HEK293 (cell line): ENCODE measurements around the gene BCR.

Experiments used
- CTCF ChIP-seq: fragments of 450-650 bp; formaldehyde crosslinking; IDR thresholded peaks from 2 replicates; pipeline ENCODE4 v1.5.1; 2016; ENCODE audit warnings: missing biosample characterization, missing genetic modification characterization
- REST ChIP-seq: fragments of 450-650 bp; formaldehyde crosslinking; IDR thresholded peaks from 2 replicates; pipeline ENCODE4 v1.5.1; 2016; ENCODE audit warnings: missing biosample characterization, missing genetic modification characterization
- ZBTB17 ChIP-seq: fragments of 450-650 bp; formaldehyde crosslinking; IDR thresholded peaks from 2 replicates; pipeline ENCODE4 v1.5.1; 2016; ENCODE audit warnings: missing biosample characterization, missing genetic modification characterization
- ZNF121 ChIP-seq: fragments of 450-650 bp; formaldehyde crosslinking; IDR thresholded peaks from 2 replicates; pipeline ENCODE4 v1.5.1; 2016; ENCODE audit warnings: missing biosample characterization, missing genetic modification characterization
- ZNF274 ChIP-seq, 2 experiments: fragments of 200-500 bp in 1 of 2; fragments of 450-650 bp in 1 of 2; sonication (Bioruptor generic) in 1 of 2; formaldehyde crosslinking in 1 of 2; IDR thresholded peaks; 2 replicates each; pipeline versions ENCODE4 v1.5.1 to v1.6.1; 2014 to 2016; ENCODE audit warnings: borderline replicate concordance in 1 of 2, inconsistent platforms in 1 of 2, low read length in 1 of 2, missing biosample characterization in 1 of 2, missing genetic modification characterization in 1 of 2
- ZNF473 ChIP-seq: fragments of 450-650 bp; formaldehyde crosslinking; IDR thresholded peaks from 2 replicates; pipeline ENCODE4 v1.5.1; 2017; ENCODE audit warnings: missing biosample characterization, missing genetic modification characterization
- ZNF529 ChIP-seq: fragments of 450-650 bp; formaldehyde crosslinking; IDR thresholded peaks from 2 replicates; pipeline ENCODE4 v1.5.1; 2017; ENCODE audit warnings: missing genetic modification characterization, missing biosample characterization; ENCODE audit not compliant: insufficient replicate concordance
- ZNF626 ChIP-seq: fragments of 450-650 bp; sonication (Bioruptor Pico); formaldehyde crosslinking; IDR thresholded peaks from 2 replicates; pipeline ENCODE4 v1.5.1; 2018; ENCODE audit warnings: missing biosample characterization, missing genetic modification characterization, inconsistent platforms
- ZNF629 ChIP-seq: fragments of 450-650 bp; formaldehyde crosslinking; IDR thresholded peaks from 2 replicates; pipeline ENCODE4 v1.5.1; 2017; ENCODE audit warnings: missing biosample characterization, missing genetic modification characterization
- ZNF654 ChIP-seq: fragments of 450-650 bp; formaldehyde crosslinking; IDR thresholded peaks from 2 replicates; pipeline ENCODE4 v1.5.1; 2016; ENCODE audit warnings: low read depth, missing biosample characterization, missing genetic modification characterization
- ZNF830 ChIP-seq: fragments of 450-650 bp; IDR thresholded peaks from 2 replicates; pipeline ENCODE4 v1.5.0; 2018; ENCODE audit warnings: missing biosample characterization, missing genetic modification characterization, low read depth, mild to moderate bottlenecking, moderate library complexity

- TF ChIP-seq ZNF274 (IDR thresholded peaks at IDR 0.05; ENCODE audit: low read length) (no peak), ZNF274 (tag by site-specific recombination; IDR thresholded peaks at IDR 0.05; ENCODE audit: borderline replicate concordance) (no peak), REST (tag by site-specific recombination) (no peak), ZNF473 (tag by site-specific recombination) (no peak), CTCF (no peak), ZNF529 (tag by site-specific recombination) (no peak), ZBTB17 (no peak), ZNF121 (tag by site-specific recombination) (no peak), ZNF626 (tag by site-specific recombination) (no peak), ZNF830 (tag by site-specific recombination) (no peak), ZNF629 (no peak), ZNF654 (tag by site-specific recombination) (no peak)
Observed at GRCh38 chr22:23283591-23284503, 103.5 kb downstream of the BCR start.
